ENCODE data around the gene MYL7. TPM values are rescaled to one million over a fixed set of nuclear protein-coding genes. Genes with fewer than 3 reads are reported as not detected.

Gene MYL7
- total RNA-seq, 1 experiment from 2014 or later = not detected

- ChIA-PET CTCF (no interaction called here), POLR2A (no interaction called here), RAD21 (ENCODE audit: low non-redundant PET in 1 of 2, low total read pairs in 2 of 2, uncharacterized antibody in 2 of 2, unreplicated experiment in 2 of 2) (no interaction called here)
- no peak overlapping the region for H2AFZ ChIP-seq (ENCODE audit: low read depth, low read length, poor library complexity, severe bottlenecking)
- no peaks in the 10 kb centered on the region for H3K9me2 ChIP-seq (ENCODE audit: insufficient read depth)
- no peak overlapping the region for H3K27ac ChIP-seq (ENCODE audit: low read depth, low read length)
- no peak overlapping the region for H3K4me2 ChIP-seq (ENCODE audit: low read length)
- intact Hi-C loops (cut with micrococcal nuclease) = loop anchor here (5.0 kb wide), 1 partner anchor 37 kb away; no protein-coding TSS in a partner anchor
- H3K36me3 ChIP-seq (ENCODE audit: control insufficient read depth in 1 of 2, insufficient read depth in 2 of 2, low read length in 2 of 2) = no peaks in the 10 kb centered on the region
- no peaks in the 10 kb centered on the region for H3K79me2 ChIP-seq (ENCODE audit: insufficient read depth, low read length)
- DNase-seq (ENCODE audit: low read depth, low spot score) (no peak), ATAC-seq (no peak)
- no TSS peak for BruUV-seq (replicated peaks)
- no peaks in the 10 kb centered on the region for H3K9me3 ChIP-seq (ENCODE audit: control insufficient read depth in 1 of 2, insufficient read depth in 1 of 2, low read depth in 1 of 2, low read length in 2 of 2)
- no peak overlapping the region for H3K4me3 ChIP-seq (replicated peaks in 1 of 2; ENCODE audit: low read depth in 1 of 2, low read length in 2 of 2)
- H4K20me1 ChIP-seq (ENCODE audit: insufficient read depth) = no peaks in the 10 kb centered on the region
- no peaks in the 10 kb centered on the region for H3K27me3 ChIP-seq (ENCODE audit: insufficient read depth, low read length)
- TF ChIP-seq ZFX (IDR thresholded peaks at IDR 0.05) (no peak), SIN3A (IDR thresholded peaks at IDR 0.05; ENCODE audit: low read depth) (no peak), REST (IDR thresholded peaks at IDR 0.05; ENCODE audit: low read depth) (no peak), YY1 (IDR thresholded peaks at IDR 0.05; ENCODE audit: extremely low read depth, insufficient replicate concordance, low read depth, low read length) (no peak), CBX3 (IDR thresholded peaks at IDR 0.05; ENCODE audit: low read depth) (no peak), JUND (IDR thresholded peaks at IDR 0.05) (no peak), ZBTB33 (IDR thresholded peaks at IDR 0.05; ENCODE audit: extremely low read depth, insufficient replicate concordance, low read length) (no peak), CTCF (IDR thresholded peaks at IDR 0.05 in 2 of 3, conservative IDR thresholded peaks at IDR 0.05 in 1 of 3; ENCODE audit: borderline replicate concordance in 1 of 3, insufficient read depth in 1 of 3, low read depth in 2 of 3, low read length in 2 of 3) (no peak), TCF7L2 (IDR thresholded peaks at IDR 0.05; ENCODE audit: borderline replicate concordance, extremely low read depth, insufficient read depth, insufficient read length) (no peak), FOSL1 (IDR thresholded peaks at IDR 0.05; ENCODE audit: low read depth) (no peak), SRF (IDR thresholded peaks at IDR 0.05; ENCODE audit: low read depth) (no peak), ELF1 (IDR thresholded peaks at IDR 0.05; ENCODE audit: borderline replicate concordance, low read depth) (no peak), EGR1 (IDR thresholded peaks at IDR 0.05; ENCODE audit: low read depth) (no peak), CEBPB (IDR thresholded peaks at IDR 0.05; ENCODE audit: low read depth) (no peak), SP1 (IDR thresholded peaks at IDR 0.05; ENCODE audit: low read depth) (no peak)
- H3K4me1 ChIP-seq (ENCODE audit: control insufficient read depth in 1 of 2, insufficient read depth in 2 of 2, low read length in 2 of 2) = no peaks in the 10 kb centered on the region; a peak in 1 of 4 replicates
- no peak overlapping the region for H3K9ac ChIP-seq (ENCODE audit: low read length)
Measured at GRCh38 chr7:44144968-44145478, 3.9 kb upstream of the MYL7 start.

Measured in HCT116 (cell line).